ENCODE results near the gene GFAP. TPM values are rescaled to one million over a fixed set of nuclear protein-coding genes. Genes with fewer than 3 reads are reported as not detected.

The GFAP gene
- total RNA-seq, 2 donors from 2014 or later = 0.35 TPM; not detected in 1

DNA sequence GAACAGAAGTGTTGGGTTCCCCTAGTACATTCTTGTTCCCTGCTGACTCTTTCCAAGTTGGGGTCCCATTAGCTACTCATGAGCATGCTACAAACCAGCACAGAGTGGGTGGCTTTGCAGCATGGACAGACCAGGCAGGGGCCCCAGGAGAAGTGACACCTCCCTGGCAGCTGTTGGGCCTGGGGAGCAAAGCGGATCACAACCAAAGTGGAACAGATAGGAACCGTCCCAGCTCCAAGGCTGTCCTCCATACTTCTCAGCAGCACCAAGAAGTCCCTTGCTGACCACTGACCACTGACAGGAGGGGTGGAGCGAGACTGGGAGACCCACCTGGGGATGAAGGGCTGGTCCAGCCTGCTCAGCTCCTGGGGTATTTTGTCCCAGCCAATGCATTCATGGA is 12.4 kb upstream of the GFAP start:
- no peak overlapping the region for H3K27ac Mint-ChIP-seq
- H3K9ac ChIP-seq (ENCODE audit: extremely low read depth, low read length, poor library complexity, severe bottlenecking) = no peak overlapping the region
- H3K36me3 Mint-ChIP-seq (ENCODE audit: low read depth) = peaks cover 51% of the 10 kb centered on the region
- WGBS, 2 experiments (ENCODE audit: insufficient coverage in 1 of 2, insufficient read length in 1 of 2) = 97 to 100% methylated on average over 3 of the region's 3 CpGs
- peak; percentile 40 for DNase-seq
- H3K4me3 Mint-ChIP-seq = no peak overlapping the region
- H3K4me1 ChIP-seq (ENCODE audit: control insufficient read depth, insufficient read depth, low read length) = no peaks in the 10 kb centered on the region
- H3K4me3 ChIP-seq (ENCODE audit: low read length) = no peak overlapping the region
- no peaks in the 10 kb centered on the region for H3K9me3 ChIP-seq (ENCODE audit: control insufficient read depth, low read length)
- H3K27me3 ChIP-seq (ENCODE audit: control insufficient read depth, insufficient read depth, low read length, poor library complexity, severe bottlenecking) = no peaks in the 10 kb centered on the region
- H3K27ac ChIP-seq (ENCODE audit: low read depth, low read length) = no peak overlapping the region
- H3K27me3 Mint-ChIP-seq (ENCODE audit: insufficient read depth) = peaks cover 3% of the 10 kb centered on the region
- H3K9me3 Mint-ChIP-seq = no peaks in the 10 kb centered on the region
- no peak for TF ChIP-seq CTCF (conservative IDR thresholded peaks at IDR 0.05)
- H3K36me3 ChIP-seq (ENCODE audit: control insufficient read depth, insufficient read depth, low read length) = peaks cover 58% of the 10 kb centered on the region
- H3K4me1 Mint-ChIP-seq = peaks cover 9% of the 10 kb centered on the region

DNA sequence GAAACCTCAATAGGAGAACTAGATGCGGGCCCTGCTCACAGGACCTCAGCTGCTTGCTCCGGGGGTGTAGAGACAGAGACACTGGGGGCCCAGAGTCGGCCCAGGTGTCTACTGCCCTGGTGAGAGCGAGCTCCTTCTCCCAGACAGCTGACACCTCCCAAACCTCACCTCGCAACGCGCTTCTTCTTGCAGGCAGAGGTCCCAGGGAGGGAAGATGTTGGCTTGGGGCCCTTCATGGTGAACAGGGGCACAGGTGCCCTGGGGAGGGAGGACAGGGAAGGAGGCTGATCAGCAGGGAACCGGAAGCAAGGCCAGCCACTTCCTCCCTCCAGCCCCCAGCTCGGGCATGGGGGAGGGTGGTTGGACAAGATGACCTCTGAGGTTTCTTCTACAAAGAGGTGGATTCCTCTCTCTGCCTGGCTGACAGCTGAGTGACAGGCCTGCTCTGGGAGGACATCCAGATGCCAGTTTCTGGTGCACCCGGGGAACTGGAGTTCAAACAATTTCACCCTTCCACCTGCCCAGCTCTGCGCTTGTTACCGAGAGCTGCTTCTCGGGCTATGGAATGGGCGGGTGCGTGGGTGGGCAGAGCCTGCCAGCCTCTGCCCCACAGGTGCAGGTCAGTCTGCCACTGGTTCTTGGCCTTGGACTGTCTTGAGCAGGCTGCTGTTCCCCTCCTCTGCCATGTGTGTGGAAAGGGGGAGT is 11.7 kb upstream of the GFAP start:
- no peak overlapping the region for H3K27ac ChIP-seq (ENCODE audit: low read depth, low read length)
- Mint-ChIP-seq H3K9me3 (no peaks in the 10 kb centered on the region), H3K36me3 (ENCODE audit: low read depth) (peaks cover 48% of the 10 kb centered on the region), H3K27me3 (ENCODE audit: insufficient read depth) (peaks cover 4% of the 10 kb centered on the region), H3K27ac (no peak overlapping the region), H3K4me3 (no peak overlapping the region), H3K4me1 (peaks cover 9% of the 10 kb centered on the region)
- no peaks in the 10 kb centered on the region for H3K4me1 ChIP-seq (ENCODE audit: control insufficient read depth, insufficient read depth, low read length)
- H3K9ac ChIP-seq (ENCODE audit: extremely low read depth, low read length, poor library complexity, severe bottlenecking) = no peak overlapping the region
- 89 to 96% methylated on average over 10 to 15 of the region's 15 CpGs for WGBS, 2 experiments (ENCODE audit: insufficient coverage in 1 of 2, insufficient read length in 1 of 2)
- peaks cover 51% of the 10 kb centered on the region for H3K36me3 ChIP-seq (ENCODE audit: control insufficient read depth, insufficient read depth, low read length)
- no peak overlapping the region for H3K4me3 ChIP-seq (ENCODE audit: low read length)
- H3K27me3 ChIP-seq (ENCODE audit: control insufficient read depth, insufficient read depth, low read length, poor library complexity, severe bottlenecking) = no peaks in the 10 kb centered on the region
- no peaks in the 10 kb centered on the region for H3K9me3 ChIP-seq (ENCODE audit: control insufficient read depth, low read length)
- TF ChIP-seq CTCF (conservative IDR thresholded peaks at IDR 0.05) = no peak
- DNase-seq = peak; percentile 38

DNA sequence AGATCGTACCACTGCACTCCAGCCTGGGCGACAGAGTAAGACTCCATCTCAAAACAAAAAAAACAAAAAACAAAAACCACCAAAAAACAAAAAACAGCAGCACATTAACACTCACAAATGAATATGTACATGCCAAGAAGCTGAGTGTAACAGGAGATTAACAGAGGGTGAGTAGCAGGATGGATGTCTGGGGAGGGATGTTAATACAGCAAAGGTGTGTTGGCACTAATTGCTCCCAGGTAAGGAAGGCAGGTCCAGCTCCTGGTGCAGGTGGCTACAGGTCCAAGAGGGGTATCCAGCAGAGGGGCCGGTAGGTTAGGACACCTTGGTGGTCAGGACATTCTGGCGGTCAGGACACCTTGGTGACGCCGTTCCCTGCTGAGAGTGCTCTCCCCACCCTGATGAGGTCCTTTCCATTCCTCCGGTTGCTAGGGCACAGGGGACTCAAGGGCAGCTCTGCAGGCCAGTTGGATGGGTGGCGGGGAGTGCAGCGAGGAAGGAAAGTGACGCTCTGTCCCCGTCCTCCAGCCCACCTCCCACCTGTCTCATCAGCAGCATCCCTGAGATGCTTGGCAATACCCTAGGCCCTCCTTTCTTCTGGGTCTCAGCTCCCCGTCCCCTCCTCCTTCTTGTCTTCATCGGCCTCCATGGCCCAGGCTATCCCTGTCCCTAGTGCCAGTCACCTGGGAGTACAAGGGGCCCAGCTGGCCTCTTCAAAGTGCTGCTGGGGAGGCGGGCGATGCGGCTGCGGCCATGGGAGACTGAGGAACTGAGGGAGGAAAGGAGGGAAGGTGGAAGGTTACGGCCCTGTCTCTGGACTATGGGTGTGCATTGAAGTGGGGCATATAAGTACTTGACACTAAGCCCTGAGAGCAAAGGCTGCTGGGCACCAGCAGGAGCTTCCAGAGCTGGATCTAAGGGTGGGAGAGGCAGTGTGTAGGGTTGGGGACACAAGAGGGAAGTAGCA is 10.7 kb upstream of the GFAP start:
- Mint-ChIP-seq H3K27ac (no peak overlapping the region), H3K4me3 (no peak overlapping the region), H3K4me1 (peaks cover 5% of the 10 kb centered on the region), H3K27me3 (ENCODE audit: insufficient read depth) (peaks cover 4% of the 10 kb centered on the region), H3K36me3 (ENCODE audit: low read depth) (peaks cover 40% of the 10 kb centered on the region), H3K9me3 (no peaks in the 10 kb centered on the region)
- Histone ChIP-seq H3K36me3 (ENCODE audit: control insufficient read depth, insufficient read depth, low read length) (peaks cover 42% of the 10 kb centered on the region), H3K9me3 (ENCODE audit: control insufficient read depth, low read length) (no peaks in the 10 kb centered on the region), H3K9ac (ENCODE audit: extremely low read depth, low read length, poor library complexity, severe bottlenecking) (no peak overlapping the region), H3K27ac (ENCODE audit: low read depth, low read length) (no peak overlapping the region), H3K27me3 (ENCODE audit: control insufficient read depth, insufficient read depth, low read length, poor library complexity, severe bottlenecking) (no peaks in the 10 kb centered on the region), H3K4me3 (ENCODE audit: low read length) (no peak overlapping the region), H3K4me1 (ENCODE audit: control insufficient read depth, insufficient read depth, low read length) (no peaks in the 10 kb centered on the region)
- WGBS, 2 experiments (ENCODE audit: insufficient coverage in 1 of 2, insufficient read length in 1 of 2) = 96 to 98% methylated on average over 13 to 18 of the region's 18 CpGs
- DNase-seq = peak; percentile 47
- TF ChIP-seq CTCF (conservative IDR thresholded peaks at IDR 0.05) = no peak
